GM21528 (cell line): ENCODE data around the gene APBA2.

Experiments
- ATAC-seq: cut with Tn5 transposase; IDR thresholded peaks from one replicate; pipeline ENCODE4 v1.9.1; 2021; ENCODE audit warnings: mild to moderate bottlenecking, moderate library complexity; ENCODE audit not compliant: unreplicated experiment, low FRiP score

APBA2 gene

GRCh38 chr15:29051422-29051821 is 165.6 kb downstream of the APBA2 start:
- no peak for ATAC-seq

- ATAC-seq, result no peak
Observed at GRCh38 chr15:29053006-29053405, 167.2 kb downstream of the APBA2 start.

GRCh38 chr15:29053661-29054131 is 167.9 kb downstream of the APBA2 start:
- ATAC-seq, result no peak

- ATAC-seq, result no peak
Observed at GRCh38 chr15:29054171-29055045, 168.6 kb downstream of the APBA2 start.

- ATAC-seq, result no peak
Observed at GRCh38 chr15:29055876-29056275, 170.1 kb downstream of the APBA2 start.

GRCh38 chr15:29056839-29057450 is 171.2 kb downstream of the APBA2 start:
- no peak for ATAC-seq

GRCh38 chr15:29057856-29058255 is 172.1 kb downstream of the APBA2 start:
- no peak for ATAC-seq

- no peak for ATAC-seq
Observed at GRCh38 chr15:29058903-29059539, 173.2 kb downstream of the APBA2 start.

GRCh38 chr15:29059871-29060640 is 174.3 kb downstream of the APBA2 start:
- no peak for ATAC-seq

GRCh38 chr15:29061746-29062145 is 176.0 kb downstream of the APBA2 start:
- ATAC-seq, result no peak

- ATAC-seq, result no peak
Observed at GRCh38 chr15:29062179-29062591, 176.4 kb downstream of the APBA2 start.

- no peak for ATAC-seq
Observed at GRCh38 chr15:29062626-29063025, 176.9 kb downstream of the APBA2 start.

- ATAC-seq, result no peak
Observed at GRCh38 chr15:29063646-29064045, 177.9 kb downstream of the APBA2 start.

- no peak for ATAC-seq
Observed at GRCh38 chr15:29064290-29064689, 178.5 kb downstream of the APBA2 start.

GRCh38 chr15:29064731-29065130 is 179.0 kb downstream of the APBA2 start:
- no peak for ATAC-seq

GRCh38 chr15:29065571-29065970 is 179.8 kb downstream of the APBA2 start:
- no peak for ATAC-seq

- ATAC-seq, result no peak
Observed at GRCh38 chr15:29066310-29066709, 180.5 kb downstream of the APBA2 start.

GRCh38 chr15:29066838-29067237 is 181.1 kb downstream of the APBA2 start:
- no peak for ATAC-seq

- ATAC-seq, result no peak
Observed at GRCh38 chr15:29067949-29068348, 182.2 kb downstream of the APBA2 start.

GRCh38 chr15:29070471-29071231 is 184.9 kb downstream of the APBA2 start:
- ATAC-seq, result no peak
